GM23338 (cell line): ENCODE data around the gene PHLDB1. TPM values are rescaled to one million over a fixed set of nuclear protein-coding genes. Genes with fewer than 3 reads are reported as not detected.

ENCODE experiments used
- ATAC-seq: fragments of 200-7000 bp; cut with Tn5 transposase; 3 replicates; pipeline ENCODE4 v1.9.1; 2020
- DNase-seq: peaks from one replicate; pipeline ENCODE4 v3.0.0-alpha.2; 2015; ENCODE audit warnings: low spot score
- H2AFZ ChIP-seq: fragments of 200-600 bp; sonication (generic); 2 replicates; pipeline ENCODE4 v1.8.0; 2016; ENCODE audit warnings: antibody characterized with exemption, mild to moderate bottlenecking, moderate library complexity
- H3F3A ChIP-seq: fragments of 200-600 bp; sonication (generic); replicated peaks from 2 replicates; pipeline ENCODE4 v1.8.0; 2017; ENCODE audit warnings: antibody characterized with exemption, mixed run types, low read depth
- H3K27ac ChIP-seq: fragments of 200-600 bp; sonication (generic); 2 replicates; pipeline ENCODE4 v1.6.1; 2016; ENCODE audit warnings: low read depth
- H3K27me3 ChIP-seq: fragments of 200-600 bp; sonication (generic); 2 replicates; pipeline ENCODE4 v1.8.0; 2016; ENCODE audit warnings: mild to moderate bottlenecking, mixed run types, moderate library complexity; ENCODE audit not compliant: insufficient read depth
- H3K36me3 ChIP-seq: fragments of 200-600 bp; sonication (generic); 2 replicates; pipeline ENCODE4 v1.8.0; 2016; ENCODE audit warnings: mild to moderate bottlenecking; ENCODE audit not compliant: insufficient read depth
- H3K4me1 ChIP-seq: fragments of 200-600 bp; sonication (generic); 2 replicates; pipeline ENCODE4 v1.8.0; 2016; ENCODE audit warnings: mild to moderate bottlenecking, moderate library complexity; ENCODE audit not compliant: insufficient read depth
- H3K4me2 ChIP-seq: fragments of 200-600 bp; sonication (generic); 2 replicates; pipeline ENCODE4 v1.7.1; 2017; ENCODE audit warnings: mixed run types
- H3K4me3 ChIP-seq: fragments of 200-600 bp; sonication (generic); 2 replicates; pipeline ENCODE4 v1.6.1; 2016; ENCODE audit warnings: mixed run types
- H3K79me2 ChIP-seq: fragments of 200-600 bp; sonication (generic); replicated peaks from 2 replicates; pipeline ENCODE4 v1.8.0; 2017; ENCODE audit warnings: mild to moderate bottlenecking; ENCODE audit not compliant: insufficient read depth
- H3K9me2 ChIP-seq: fragments of 200-600 bp; sonication (generic); 2 replicates; pipeline ENCODE4 v1.8.0; 2017; ENCODE audit not compliant: insufficient read depth
- H4K20me1 ChIP-seq: fragments of 200-600 bp; sonication (generic); replicated peaks from 2 replicates; pipeline ENCODE4 v1.8.0; 2017; ENCODE audit warnings: mild to moderate bottlenecking; ENCODE audit not compliant: insufficient read depth
- H3K27ac Mint-ChIP-seq: 2 replicates; pipeline ENCODE4 v1.8.0; 2020; ENCODE audit warnings: inconsistent platforms, mild to moderate bottlenecking, moderate library complexity, mixed read lengths
- H3K27me3 Mint-ChIP-seq: 3 replicates; pipeline ENCODE4 v1.8.0; 2022; ENCODE audit warnings: low read depth, mild to moderate bottlenecking, moderate library complexity, mixed read lengths, inconsistent platforms; ENCODE audit not compliant: insufficient read depth, poor library complexity
- H3K36me3 Mint-ChIP-seq: 3 replicates; pipeline ENCODE4 v1.8.0; 2021; ENCODE audit warnings: low read depth, mild to moderate bottlenecking, inconsistent platforms, moderate library complexity, mixed read lengths
- H3K4me1 Mint-ChIP-seq: 3 replicates; pipeline ENCODE4 v1.8.0; 2020; ENCODE audit warnings: mild to moderate bottlenecking, inconsistent platforms, mixed read lengths
- H3K4me3 Mint-ChIP-seq: 3 replicates; pipeline ENCODE4 v1.8.0; 2021; ENCODE audit warnings: moderate library complexity, mild to moderate bottlenecking, inconsistent platforms, mixed read lengths
- H3K9me3 Mint-ChIP-seq: 3 replicates; pipeline ENCODE4 v1.8.0; 2020; ENCODE audit warnings: moderate library complexity, mild to moderate bottlenecking, inconsistent platforms, mixed read lengths
- CREB1 ChIP-seq: fragments of 250-450 bp; sonication (Bioruptor Pico); IDR thresholded peaks from 2 replicates; pipeline ENCODE4 v1.5.0; 2020; ENCODE audit warnings: low read depth, mild to moderate bottlenecking, moderate library complexity
- CTCF ChIP-seq, 2 experiments: fragments of 200-600 bp in 1 of 2; sonication (generic) in 1 of 2; conservative IDR thresholded peaks; 2 replicates each; pipeline versions ENCODE4 v1.5.1 to v1.6.1; 2016 to 2017; ENCODE audit warnings: antibody characterized with exemption in 2 of 2, low read depth in 2 of 2, mild to moderate bottlenecking in 2 of 2, moderate library complexity in 1 of 2
- EZH2 ChIP-seq: fragments of 200-600 bp; sonication (generic); IDR thresholded peaks from one replicate; pipeline ENCODE4 v1.8.0; 2017; ENCODE audit warnings: antibody characterized with exemption, mild to moderate bottlenecking, low read depth; ENCODE audit not compliant: unreplicated experiment
- EZH2phosphoT487 ChIP-seq: fragments of 200-600 bp; sonication (generic); IDR thresholded peaks from one replicate; pipeline ENCODE4 v1.8.1; 2018; ENCODE audit warnings: antibody characterized with exemption; ENCODE audit not compliant: unreplicated experiment
- JUNB ChIP-seq: IDR thresholded peaks from one replicate; pipeline ENCODE4 v1.6.1; 2016; ENCODE audit warnings: antibody characterized with exemption; ENCODE audit not compliant: unreplicated experiment
- NANOG ChIP-seq: IDR thresholded peaks from 2 replicates; pipeline ENCODE4 v1.6.1; 2016; ENCODE audit warnings: antibody characterized with exemption, borderline replicate concordance
- POLR2AphosphoS5 ChIP-seq: IDR thresholded peaks from 2 replicates; pipeline ENCODE4 v1.6.1; 2016; ENCODE audit warnings: antibody characterized with exemption, low read depth
- REST ChIP-seq: IDR thresholded peaks from one replicate; pipeline ENCODE4 v1.6.1; 2018; ENCODE audit warnings: antibody characterized with exemption; ENCODE audit not compliant: unreplicated experiment
- STAT1 ChIP-seq: IDR thresholded peaks from one replicate; pipeline ENCODE4 v1.6.1; 2016; ENCODE audit warnings: antibody characterized with exemption; ENCODE audit not compliant: unreplicated experiment
- ZNF114 ChIP-seq: fragments of 250-450 bp; sonication (Bioruptor Pico); IDR thresholded peaks from 2 replicates; pipeline ENCODE4 v1.5.0; 2020; ENCODE audit warnings: mild to moderate bottlenecking, moderate library complexity
- ZNF331 ChIP-seq: fragments of 250-450 bp; sonication (Bioruptor Pico); IDR thresholded peaks from 2 replicates; pipeline ENCODE4 v1.5.0; 2020; ENCODE audit warnings: low read depth, mild to moderate bottlenecking, moderate library complexity
- polyA plus RNA-seq: library from polyadenylated mRNA; unstranded; fragments of >200 nt; fragmentation: Nextera tagmentation; extraction: Ambion mirVana; gene quantifications from 2 replicates; pipeline ENCODE4 v1.2.1, GENCODE V29; 2016
- total RNA-seq: library from RNA; depleted of rRNA; stranded (reverse); fragments of >200 nt; shearing (Covaris generic); gene quantifications from 2 replicates; pipeline ENCODE4 v1.2.3, GENCODE V29; 2014
- TF ChIP-seq, protein P1 (sequence below): IDR thresholded peaks from 2 replicates; pipeline ENCODE4 v1.6.1; 2016; ENCODE audit warnings: antibody characterized with exemption
- TF ChIP-seq, protein P2 (sequence below): fragments of 250-450 bp; sonication (Bioruptor Pico); IDR thresholded peaks from 2 replicates; pipeline ENCODE4 v1.5.0; 2020; ENCODE audit warnings: mild to moderate bottlenecking, moderate library complexity

PHLDB1 gene
- total and polyA plus RNA-seq, 2 experiments from 2014 or later = 46.0 to 85.2 TPM

GRCh38 chr11:118615976-118616371 is 8.6 kb downstream of the PHLDB1 start:
- ATAC-seq (peak; percentile 5), DNase-seq (peak; percentile 70)
- H3K4me3 Mint-ChIP-seq = peak overlapping the region; percentile 13; the same call in 1 of the 3 replicates
- peak overlapping the region; percentile 70 for H3K4me2 ChIP-seq
- peak overlapping the region; percentile 87 for H3K27ac ChIP-seq
- no peaks in the 10 kb centered on the region for H3K36me3 ChIP-seq
- peaks cover 69% of the 10 kb centered on the region for H3K4me1 ChIP-seq
- H3K9me2 ChIP-seq = no peaks in the 10 kb centered on the region
- H3K79me2 ChIP-seq = no peaks in the 10 kb centered on the region
- H3F3A ChIP-seq = peaks cover 15% of the 10 kb centered on the region
- peaks cover 4% of the 10 kb centered on the region; the same call in 1 of the 3 replicates for H3K36me3 Mint-ChIP-seq
- peaks cover 76% of the 10 kb centered on the region for H3K4me1 Mint-ChIP-seq
- H3K4me3 ChIP-seq = peak overlapping the region; percentile 7; the same call in 1 of the 2 replicates
- H3K27ac Mint-ChIP-seq = peak overlapping the region; percentile 87
- TF ChIP-seq JUNB (no peak), NANOG (no peak), REST (no peak), ZNF331 (CRISPR knock-in tag) (no peak), STAT1 (no peak), EZH2 (no peak), CREB1 (no peak), POLR2AphosphoS5 (no peak), EZH2phosphoT487 (no peak), ZNF114 (no peak), CTCF (conservative IDR thresholded peaks at IDR 0.05; ENCODE audit: low read depth in 2 of 2) (no peak)
- TF ChIP-seq, protein P1, sequence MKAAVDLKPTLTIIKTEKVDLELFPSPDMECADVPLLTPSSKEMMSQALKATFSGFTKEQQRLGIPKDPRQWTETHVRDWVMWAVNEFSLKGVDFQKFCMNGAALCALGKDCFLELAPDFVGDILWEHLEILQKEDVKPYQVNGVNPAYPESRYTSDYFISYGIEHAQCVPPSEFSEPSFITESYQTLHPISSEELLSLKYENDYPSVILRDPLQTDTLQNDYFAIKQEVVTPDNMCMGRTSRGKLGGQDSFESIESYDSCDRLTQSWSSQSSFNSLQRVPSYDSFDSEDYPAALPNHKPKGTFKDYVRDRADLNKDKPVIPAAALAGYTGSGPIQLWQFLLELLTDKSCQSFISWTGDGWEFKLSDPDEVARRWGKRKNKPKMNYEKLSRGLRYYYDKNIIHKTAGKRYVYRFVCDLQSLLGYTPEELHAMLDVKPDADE = no peak
- TF ChIP-seq, protein P2, sequence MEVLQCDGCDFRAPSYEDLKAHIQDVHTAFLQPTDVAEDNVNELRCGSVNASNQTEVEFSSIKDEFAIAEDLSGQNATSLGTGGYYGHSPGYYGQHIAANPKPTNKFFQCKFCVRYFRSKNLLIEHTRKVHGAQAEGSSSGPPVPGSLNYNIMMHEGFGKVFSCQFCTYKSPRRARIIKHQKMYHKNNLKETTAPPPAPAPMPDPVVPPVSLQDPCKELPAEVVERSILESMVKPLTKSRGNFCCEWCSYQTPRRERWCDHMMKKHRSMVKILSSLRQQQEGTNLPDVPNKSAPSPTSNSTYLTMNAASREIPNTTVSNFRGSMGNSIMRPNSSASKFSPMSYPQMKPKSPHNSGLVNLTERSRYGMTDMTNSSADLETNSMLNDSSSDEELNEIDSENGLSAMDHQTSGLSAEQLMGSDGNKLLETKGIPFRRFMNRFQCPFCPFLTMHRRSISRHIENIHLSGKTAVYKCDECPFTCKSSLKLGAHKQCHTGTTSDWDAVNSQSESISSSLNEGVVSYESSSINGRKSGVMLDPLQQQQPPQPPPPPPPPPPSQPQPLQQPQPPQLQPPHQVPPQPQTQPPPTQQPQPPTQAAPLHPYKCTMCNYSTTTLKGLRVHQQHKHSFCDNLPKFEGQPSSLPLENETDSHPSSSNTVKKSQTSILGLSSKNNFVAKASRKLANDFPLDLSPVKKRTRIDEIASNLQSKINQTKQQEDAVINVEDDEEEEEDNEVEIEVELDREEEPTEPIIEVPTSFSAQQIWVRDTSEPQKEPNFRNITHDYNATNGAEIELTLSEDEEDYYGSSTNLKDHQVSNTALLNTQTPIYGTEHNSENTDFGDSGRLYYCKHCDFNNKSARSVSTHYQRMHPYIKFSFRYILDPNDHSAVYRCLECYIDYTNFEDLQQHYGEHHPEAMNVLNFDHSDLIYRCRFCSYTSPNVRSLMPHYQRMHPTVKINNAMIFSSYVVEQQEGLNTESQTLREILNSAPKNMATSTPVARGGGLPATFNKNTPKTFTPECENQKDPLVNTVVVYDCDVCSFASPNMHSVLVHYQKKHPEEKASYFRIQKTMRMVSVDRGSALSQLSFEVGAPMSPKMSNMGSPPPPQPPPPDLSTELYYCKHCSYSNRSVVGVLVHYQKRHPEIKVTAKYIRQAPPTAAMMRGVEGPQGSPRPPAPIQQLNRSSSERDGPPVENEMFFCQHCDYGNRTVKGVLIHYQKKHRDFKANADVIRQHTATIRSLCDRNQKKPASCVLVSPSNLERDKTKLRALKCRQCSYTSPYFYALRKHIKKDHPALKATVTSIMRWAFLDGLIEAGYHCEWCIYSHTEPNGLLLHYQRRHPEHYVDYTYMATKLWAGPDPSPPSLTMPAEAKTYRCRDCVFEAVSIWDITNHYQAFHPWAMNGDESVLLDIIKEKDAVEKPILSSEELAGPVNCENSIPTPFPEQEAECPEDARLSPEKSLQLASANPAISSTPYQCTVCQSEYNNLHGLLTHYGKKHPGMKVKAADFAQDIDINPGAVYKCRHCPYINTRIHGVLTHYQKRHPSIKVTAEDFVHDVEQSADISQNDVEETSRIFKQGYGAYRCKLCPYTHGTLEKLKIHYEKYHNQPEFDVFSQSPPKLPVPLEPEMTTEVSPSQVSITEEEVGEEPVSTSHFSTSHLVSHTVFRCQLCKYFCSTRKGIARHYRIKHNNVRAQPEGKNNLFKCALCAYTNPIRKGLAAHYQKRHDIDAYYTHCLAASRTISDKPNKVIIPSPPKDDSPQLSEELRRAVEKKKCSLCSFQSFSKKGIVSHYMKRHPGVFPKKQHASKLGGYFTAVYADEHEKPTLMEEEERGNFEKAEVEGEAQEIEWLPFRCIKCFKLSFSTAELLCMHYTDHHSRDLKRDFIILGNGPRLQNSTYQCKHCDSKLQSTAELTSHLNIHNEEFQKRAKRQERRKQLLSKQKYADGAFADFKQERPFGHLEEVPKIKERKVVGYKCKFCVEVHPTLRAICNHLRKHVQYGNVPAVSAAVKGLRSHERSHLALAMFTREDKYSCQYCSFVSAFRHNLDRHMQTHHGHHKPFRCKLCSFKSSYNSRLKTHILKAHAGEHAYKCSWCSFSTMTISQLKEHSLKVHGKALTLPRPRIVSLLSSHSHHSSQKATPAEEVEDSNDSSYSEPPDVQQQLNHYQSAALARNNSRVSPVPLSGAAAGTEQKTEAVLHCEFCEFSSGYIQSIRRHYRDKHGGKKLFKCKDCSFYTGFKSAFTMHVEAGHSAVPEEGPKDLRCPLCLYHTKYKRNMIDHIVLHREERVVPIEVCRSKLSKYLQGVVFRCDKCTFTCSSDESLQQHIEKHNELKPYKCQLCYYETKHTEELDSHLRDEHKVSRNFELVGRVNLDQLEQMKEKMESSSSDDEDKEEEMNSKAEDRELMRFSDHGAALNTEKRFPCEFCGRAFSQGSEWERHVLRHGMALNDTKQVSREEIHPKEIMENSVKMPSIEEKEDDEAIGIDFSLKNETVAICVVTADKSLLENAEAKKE = no peak
- peaks cover 3% of the 10 kb centered on the region; the same call in 2 of the 3 replicates for H3K9me3 Mint-ChIP-seq
- peaks cover 24% of the 10 kb centered on the region for H3K27me3 Mint-ChIP-seq
- H3K27me3 ChIP-seq = peaks cover 11% of the 10 kb centered on the region
- H4K20me1 ChIP-seq = no peaks in the 10 kb centered on the region
- no peak overlapping the region for H2AFZ ChIP-seq
